Lung microvascular endothelial cell (primary cell): ENCODE results near the gene UNC5C. TPM values are rescaled to one million over a fixed set of nuclear protein-coding genes. Genes with fewer than 3 reads are reported as not detected.

Source experiments
- DNase-seq, 2 donors: peaks; one replicate each; pipeline versions ENCODE4 v3.0.0 to v3.0.0-alpha.2; 2010; ENCODE audit warnings: low read depth in 2 of 2
- total RNA-seq: library from RNA; depleted of rRNA; stranded (reverse); fragments of >200 nt; gene quantifications from 2 replicates; pipeline ENCODE4 v1.2.1, GENCODE V29; 2014

UNC5C gene
- total RNA-seq, 1 donor from 2014 or later, result under 0.01 TPM

DNA sequence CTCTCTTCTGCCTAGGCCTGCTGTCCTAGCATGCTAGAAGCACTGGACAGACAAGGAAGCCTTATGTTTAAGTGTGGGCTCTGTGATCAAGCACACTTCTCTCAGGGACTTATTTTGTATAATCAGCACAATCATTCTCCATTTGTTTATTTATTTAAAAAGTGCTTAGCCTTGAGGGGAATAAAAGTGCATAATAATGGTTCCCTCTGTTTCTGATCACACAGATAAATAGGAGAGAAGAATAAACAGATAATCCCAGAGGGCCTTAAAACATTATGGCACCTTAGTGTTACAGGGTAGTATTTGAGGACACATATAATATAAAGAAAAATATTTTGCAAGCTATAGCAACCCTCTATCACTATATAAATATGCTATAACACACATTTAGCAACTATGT is 146.5 kb downstream of the UNC5C start:
- DNase-seq, result no peak

DNA sequence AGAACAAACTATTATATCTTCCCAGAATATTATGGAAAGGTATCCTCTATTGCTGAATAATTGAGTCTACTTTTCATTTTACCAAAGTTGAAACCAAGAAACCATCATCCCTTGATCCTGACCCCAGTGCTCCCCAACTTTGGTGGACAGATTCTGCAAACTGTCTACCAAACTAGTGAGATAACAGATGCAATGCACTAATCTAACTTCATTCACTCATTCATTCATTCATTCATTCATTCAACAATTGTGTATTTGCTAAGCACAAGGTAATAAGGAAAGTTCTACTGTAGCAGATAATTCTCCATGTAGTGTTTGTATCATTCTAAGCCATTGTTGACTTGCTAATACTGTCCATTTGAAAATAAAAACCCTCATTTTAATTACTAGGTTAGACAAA is 150.6 kb downstream of the UNC5C start:
- DNase-seq, result no peak

DNA sequence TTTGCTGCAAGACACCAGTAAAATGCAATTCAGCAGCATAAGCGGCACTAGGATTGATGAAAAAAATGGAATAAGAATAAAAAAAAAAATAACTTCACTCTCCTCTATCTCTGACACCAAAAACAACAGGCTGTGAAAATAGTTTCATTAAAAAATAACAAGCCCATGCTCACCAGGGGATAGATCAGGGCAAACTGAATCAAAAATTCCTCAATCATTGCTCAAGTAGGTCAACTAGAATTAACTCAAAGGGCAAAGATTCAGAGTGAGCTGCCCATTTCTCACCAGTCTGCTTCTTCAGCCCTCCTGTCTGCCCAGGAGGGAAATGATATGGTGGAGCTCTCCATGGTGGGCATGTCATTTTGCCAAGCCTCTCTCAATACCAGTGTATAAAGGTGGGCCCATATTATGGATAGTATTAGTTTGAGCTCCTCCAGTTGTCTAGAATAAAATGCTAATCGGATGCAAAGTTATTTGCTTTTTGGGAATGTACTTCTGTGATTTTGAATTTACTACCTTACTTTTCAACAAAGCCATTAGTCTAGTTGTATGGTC is 153.9 kb downstream of the UNC5C start:
- DNase-seq, result no peak

DNA sequence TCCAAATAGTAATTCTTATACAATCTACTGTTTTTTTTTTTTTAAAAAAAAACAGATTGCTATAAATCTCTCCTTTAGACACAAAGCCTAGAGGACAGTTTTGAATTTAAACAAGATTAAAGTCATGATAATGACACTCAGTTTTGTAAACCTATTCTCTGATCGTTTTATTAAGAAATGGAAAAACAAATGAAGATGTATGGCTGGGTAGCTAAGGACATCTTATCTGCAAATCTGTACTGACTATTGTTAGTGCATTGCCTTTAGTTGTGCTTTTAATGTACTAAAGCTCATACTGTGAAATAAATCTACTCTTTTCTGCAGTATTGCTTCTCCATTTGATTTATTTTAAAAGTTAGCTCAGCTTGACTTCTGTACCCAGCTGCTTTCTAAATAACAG is 155.0 kb downstream of the UNC5C start:
- DNase-seq, result no peak

DNA sequence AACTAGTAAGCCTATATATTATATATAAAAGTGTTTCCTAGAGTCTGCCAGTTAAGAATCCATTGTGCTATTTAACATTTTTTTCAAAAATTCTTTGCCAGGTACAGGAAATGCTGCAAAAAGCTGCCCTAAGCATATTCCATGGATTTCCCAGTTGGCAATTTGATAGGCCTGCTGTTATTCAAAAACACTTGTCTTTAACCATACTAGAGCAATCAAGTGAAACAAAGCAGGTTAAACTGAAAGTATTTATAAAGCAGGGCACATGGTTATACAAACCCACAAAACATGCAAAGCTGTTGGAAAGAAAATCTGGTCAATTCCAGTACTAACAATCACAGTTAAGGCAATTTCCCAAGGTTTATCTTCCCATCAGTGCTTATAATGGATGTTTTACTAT is 159.9 kb downstream of the UNC5C start:
- DNase-seq, result no peak

DNA sequence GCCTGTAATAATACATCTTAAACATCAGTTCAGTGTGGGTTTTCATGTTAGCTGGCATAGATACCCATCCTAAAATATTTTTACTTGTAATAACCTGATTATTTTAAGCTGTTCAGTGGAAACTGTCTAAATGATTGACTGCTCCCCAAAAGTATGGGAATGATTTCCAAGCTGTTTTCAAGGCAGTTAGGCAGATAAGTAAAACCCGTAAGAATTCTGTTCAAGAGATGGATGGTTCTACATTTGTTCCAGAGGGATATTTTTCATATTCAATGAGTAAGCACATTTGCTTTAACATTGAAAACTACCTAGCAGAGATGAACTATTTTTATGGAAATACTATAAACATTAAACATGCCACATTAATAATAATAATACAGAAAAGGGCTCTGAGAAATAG is 161.1 kb downstream of the UNC5C start:
- no peak for DNase-seq

DNA sequence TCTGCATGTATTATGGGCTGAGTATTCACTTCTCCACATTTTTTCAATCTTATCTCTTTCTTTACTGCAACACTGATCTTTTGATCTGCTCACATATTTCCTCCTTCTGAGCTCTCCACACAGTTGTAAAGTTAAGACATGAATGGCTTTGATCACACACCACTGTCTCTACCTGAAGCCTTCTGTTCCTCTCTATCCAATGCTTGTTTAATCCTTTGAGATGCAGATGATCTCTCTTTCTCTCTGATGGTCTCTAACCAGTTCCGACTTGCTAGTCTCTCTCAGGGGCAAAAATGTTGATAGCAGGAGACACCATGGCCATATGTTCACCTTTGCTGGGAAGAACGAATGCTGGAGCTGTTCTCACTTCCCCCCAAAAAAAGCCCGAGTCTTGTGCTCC is 162.4 kb downstream of the UNC5C start:
- DNase-seq, result no peak

DNA sequence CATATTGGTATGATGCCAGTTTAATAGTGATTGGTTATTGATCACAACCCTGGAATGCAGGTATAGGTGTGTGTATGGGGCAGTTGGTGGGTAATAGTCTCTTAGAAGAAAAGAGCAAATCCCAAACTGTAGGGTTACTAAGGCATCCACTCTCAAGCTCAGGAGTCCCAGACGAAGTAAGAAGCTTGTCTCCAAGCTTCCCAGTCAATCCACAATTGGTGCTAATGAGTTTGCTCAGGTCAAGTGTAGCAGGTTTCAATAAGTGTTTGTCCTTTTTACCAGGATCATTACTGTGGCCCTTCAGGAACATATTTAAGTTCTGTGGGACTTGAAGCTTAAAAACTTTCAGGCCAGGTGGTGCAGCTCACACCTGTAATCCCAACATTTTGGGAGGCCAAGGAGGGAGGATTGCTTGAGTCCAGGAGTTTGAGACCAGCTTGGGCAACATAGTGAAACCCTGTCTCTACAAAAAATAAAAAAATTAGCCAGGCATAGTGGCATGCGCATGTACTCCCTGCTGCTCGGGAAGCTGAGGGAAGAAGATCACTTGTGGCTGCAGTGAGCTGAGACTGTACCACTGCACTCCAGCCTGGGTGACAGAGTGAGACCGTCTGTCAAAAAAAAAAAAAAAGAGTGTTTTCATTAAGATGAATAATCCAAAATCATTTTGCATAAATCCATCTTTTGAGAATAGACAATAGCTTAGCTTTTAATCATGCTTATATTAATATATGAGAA is 166.8 kb downstream of the UNC5C start:
- DNase-seq, result no peak

DNA sequence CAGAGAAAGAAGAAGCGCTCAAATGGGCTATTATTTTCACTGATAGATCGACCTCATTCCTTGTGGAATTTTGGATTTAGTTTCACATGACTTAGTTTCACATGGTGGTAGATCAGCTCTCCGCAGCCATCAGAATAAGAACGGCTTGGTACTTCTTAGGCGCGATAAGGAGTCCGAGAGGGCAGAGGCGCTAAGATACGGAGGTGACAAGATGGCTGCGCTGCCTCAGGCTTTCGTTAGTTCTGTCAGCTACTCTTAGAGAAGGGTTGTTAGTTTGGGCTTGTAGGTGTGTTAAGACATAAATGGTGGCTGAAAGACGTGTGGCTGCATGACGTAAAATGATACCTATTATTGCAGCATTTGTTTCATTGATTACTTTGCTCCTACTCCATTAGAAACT is 169.1 kb downstream of the UNC5C start:
- no peak for DNase-seq

DNA sequence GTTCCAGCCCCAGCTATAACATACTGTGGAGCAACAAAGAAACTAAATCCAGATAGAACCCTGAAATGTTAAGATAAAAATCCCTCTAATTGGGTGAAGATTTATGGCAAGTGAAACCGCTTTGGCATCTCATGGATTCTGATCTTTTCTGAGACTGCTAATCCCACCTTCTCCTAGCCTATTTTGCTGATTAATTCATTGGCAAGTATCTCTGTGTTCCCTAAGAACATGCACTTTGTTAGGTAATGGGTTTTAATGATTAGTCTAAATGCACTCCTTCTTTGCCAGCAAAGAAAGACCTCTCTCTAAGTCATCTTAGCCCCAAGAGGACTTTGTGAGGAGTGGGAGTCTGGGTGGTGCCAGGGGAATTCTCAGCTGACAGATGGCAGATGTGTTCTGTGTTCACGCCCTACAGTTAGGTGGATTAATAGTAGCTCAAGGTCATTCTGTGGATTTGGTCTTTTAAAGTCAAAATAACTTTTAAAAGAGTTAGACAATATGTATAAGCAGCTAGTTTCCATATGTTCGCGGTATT is 171.3 kb downstream of the UNC5C start:
- DNase-seq, result no peak

DNA sequence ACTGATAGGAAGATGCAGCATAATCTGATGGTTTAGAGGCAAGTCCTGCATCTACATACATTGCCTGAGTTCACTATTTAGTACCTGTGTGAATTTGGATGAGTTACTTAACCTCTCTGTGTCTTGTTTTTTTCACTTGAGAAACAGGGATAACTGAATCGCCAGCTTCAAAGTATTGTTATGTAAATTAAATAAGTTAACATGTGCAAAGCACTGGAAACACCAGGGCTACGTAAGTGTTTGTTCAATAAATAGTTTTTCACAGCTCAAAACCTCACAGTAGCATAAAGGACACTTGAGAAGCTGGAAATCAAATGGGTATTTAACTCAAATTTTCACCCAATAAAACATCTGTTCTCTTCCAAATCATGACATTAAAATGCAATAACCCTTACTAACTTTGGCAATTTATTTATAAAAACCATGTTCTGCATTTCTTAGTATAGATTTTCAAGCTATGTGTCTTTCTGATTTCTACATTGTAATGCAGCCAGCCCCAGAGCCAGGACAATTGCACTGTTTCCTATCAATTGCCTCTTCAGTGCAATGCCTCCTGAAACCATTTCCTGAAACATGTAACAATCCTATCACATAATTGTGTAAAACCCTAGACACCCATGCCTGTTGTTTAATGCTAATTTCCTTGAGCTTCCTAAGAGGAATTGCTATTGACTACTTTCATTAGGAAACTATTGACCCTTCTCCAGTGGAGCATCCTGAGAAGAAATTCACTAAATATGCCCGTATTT is 177.1 kb downstream of the UNC5C start:
- no peak for DNase-seq

DNA sequence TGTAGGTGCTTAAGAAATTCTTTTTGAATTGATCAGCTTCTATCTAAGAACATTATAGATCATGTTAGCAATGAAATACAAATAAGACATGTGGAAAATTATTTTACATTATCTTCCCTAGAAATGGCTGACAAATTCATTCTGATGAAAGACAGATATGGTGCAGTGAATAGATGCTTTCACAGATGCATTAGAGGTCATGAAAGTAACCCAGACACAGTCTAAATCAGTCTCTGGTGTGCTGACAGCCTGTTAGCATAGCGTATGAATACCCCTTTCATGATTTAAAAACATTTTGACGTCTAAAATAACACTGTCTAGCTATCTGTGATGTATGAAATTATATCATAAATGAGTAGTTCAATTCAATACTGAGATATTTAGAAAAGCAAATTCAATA is 180.9 kb downstream of the UNC5C start:
- no peak for DNase-seq

DNA sequence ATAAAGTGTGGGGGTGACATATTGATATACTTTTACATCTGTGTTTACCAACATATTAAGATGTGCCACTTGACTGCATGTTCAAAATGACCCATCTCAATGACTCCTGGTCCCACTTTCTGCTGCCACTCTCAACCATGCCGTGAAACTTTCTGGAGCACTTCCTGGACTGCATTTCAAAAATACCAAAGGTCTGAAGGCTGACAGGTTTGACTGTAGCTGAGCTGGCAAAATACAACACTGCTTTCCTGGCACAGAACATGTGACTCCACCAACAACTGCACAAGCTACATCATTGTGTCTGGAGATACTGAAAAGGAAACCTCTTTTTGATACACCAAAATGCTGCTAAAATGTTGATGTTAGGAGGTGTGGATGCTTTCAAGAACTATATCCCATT is 184.8 kb downstream of the UNC5C start:
- DNase-seq, result no peak

DNA sequence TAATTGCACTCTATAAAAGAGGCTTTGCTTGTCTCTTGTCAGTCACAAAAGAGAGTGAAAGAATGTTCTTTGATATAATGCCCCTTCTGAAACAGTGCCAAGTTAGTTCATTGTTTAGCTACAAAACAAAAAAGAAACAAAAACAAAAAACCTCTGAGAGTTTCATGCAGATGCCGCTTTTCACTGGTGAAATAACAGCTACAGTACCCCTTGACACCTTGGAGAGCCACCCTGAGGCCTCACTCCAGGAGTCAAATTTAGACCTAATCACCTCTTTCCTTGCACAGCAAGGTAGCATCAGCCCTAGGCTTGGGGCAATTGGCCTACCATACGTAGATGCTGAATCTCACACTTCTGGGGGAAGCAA is 185.2 kb downstream of the UNC5C start:
- no peak for DNase-seq

DNA sequence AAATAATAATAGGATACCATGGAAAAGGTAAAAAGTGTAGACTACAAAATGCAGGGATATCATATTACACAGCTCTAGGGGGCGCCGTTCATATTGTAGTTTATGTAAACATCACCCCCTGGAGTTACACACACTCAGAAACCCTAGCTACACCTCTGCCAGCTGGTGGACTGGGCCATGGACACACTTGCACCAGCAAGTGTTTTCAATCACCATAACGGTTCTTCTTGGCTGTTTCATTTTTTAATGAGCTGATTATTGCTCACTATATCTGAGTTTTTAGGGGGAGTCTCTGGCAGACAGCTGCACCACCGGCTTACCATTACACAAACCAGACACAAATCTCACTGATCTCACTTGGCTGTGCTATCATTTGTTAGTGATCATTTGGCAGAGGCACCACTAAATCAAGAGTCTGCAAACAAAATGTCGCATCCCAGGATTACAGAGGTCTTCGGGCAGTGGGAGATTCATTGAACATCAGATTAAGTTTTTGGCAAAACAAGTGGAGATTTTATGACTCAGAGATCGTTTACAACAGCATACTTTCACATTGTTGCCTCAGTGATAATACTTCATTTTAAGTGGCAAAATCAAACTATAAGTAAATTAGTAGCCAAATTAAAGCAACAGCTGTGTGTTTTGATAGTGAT is 185.7 kb downstream of the UNC5C start:
- peak in 1 of 2 donors; percentile 17 for DNase-seq

DNA sequence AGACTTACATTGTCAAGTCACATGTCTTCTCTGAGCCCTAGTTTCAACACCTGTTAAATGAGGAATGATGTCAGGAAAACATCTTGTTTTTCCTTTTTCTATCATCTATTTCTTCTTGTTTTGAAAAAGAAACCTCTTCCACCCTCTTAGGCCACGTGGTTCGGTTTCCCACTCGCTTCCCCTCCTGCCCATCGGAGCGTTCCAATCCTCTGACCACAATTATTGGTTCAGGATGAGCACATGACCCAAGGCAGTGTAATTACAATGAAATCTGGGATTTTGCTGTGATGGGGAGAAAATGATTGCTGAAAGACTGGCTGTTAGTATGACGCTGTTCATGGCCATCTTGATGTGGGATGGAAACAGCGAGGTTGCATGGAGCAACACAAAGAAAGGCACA is 186.7 kb downstream of the UNC5C start:
- no peak for DNase-seq

DNA sequence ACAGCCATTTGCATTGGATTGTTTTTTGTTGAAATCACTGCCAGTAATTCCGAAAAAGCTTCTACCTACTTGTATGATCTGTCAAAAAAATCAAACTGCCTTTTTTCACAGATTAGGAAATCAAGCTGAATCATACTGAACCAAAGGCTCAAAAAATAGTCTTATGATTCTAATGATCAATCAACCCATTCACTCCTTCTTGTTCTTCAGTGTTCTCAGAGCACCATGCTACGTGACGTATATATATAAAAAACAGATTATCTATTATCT is 187.1 kb downstream of the UNC5C start:
- DNase-seq, result no peak

DNA sequence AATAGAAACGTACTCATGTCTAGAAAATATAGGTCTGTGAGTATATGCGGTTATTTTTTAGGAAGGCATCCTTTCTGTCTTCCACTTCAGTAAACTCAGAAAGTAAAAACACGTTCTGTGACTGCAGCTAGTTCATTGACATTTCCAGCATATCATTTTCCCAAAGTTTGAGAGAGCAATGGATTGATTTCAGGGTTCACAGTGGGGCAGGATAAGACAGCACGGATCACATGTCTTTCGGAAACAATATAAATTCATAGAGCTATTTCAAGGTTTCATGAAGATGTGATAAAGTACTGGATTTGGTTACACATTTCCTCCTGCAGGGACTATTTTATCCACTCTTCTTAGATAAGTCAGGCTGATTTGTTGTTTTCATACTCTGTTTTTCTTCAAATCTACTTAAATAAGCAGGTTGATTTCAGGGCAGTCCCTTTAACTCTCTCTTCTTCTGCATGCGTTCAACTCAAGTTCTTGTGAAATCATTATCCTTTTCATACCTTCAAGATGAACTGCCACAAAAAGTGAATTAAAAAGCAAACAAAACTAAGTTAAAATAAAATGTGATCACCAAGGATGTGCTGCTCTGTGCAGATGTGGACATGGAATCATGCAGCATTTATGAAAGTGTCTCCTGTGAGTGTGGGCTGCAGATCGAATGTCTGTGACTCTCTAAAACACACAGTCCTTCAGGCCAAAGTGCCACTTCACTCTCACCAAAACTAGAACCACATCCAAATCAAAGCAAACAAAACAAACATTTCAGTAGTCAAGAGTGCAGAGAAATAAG is 187.7 kb downstream of the UNC5C start:
- no peak for DNase-seq

DNA sequence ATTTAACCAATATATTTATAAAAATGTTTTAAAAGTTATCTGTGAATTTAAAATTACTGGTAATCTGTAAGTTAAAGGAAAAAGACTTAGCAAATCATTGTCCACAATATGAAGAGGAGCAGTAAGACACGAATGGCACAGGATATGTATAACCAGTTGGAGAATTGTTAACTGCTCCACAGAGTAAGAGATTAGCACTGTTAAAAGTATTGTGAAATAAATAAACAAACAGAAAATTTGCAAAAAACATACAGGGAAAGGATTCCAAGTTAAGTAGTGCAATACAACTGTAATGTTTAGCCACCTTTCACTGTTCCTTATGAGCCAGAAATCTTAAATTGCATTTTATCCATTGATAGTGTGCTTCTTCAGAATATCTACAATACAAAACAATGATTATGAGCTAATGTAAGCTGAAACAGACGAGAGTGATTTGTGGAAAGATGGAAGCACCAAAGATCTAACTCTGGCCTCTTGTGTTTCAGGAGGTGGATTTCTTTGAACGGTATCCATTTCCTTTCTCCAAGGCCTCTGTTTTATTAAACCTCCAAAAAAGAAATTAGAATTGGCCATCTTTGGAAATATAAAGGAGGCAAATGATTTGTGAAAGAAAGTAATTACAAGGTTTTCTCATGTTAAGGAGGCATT is 188.4 kb downstream of the UNC5C start:
- DNase-seq, result no peak

DNA sequence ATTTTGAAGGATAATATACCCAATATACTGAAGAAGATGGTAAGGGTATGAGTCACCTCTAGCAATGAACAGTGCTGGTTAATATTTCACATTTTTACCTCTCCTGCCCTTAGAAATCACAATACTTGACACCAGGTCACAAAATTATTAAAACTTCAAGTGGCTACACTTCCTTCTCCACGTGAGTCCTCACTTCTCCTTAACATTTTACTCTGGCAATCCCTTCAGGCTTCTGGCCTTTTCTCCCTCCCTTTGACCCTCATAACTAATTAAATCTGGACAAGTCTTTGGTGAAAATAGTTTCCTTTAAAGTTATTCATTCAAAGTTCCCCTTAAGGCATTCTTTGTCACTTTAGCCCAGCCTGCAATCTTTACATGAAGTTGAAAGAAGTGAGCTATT is 190.4 kb downstream of the UNC5C start:
- DNase-seq, result no peak

DNA sequence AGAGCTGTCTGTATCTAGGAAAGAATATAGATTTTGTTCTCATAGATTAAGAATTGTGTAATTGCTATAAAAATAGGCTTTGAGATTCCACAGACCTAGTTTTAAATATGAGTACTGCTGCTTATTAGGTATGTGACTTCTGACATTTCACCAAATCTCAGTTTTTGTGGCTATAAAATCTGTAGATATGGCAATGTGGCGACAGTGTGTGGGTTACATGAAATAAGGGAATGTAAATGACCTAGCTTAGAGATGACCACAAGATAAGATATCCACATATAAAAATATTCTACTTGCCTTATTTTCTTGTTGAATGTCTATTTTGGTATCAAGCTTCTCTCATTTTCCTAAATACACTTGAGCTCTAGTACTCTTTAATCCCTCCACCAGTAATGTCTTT is 193.8 kb downstream of the UNC5C start:
- no peak for DNase-seq
